HepG2 (cell line): ENCODE measurements around the gene BORCS5. TPM values are rescaled to one million over a fixed set of nuclear protein-coding genes. Genes with fewer than 3 reads are reported as not detected.

Experiments used
- MED1 ChIP-seq: sonication (generic); formaldehyde crosslinking; IDR thresholded peaks from 2 replicates; pipeline ENCODE4 v1.4.0; 2020; ENCODE audit warnings: missing genetic modification reagents
- SALL2 ChIP-seq: sonication (generic); formaldehyde crosslinking; IDR thresholded peaks from 2 replicates; pipeline ENCODE4 v1.8.1; 2023; ENCODE audit warnings: mild to moderate bottlenecking, missing genetic modification reagents, inconsistent platforms
- SOX6 ChIP-seq, 2 experiments: fragments of 450-650 bp in 1 of 2; sonication (generic) in 1 of 2; formaldehyde crosslinking in 1 of 2; IDR thresholded peaks; 2 replicates each; pipeline versions ENCODE4 v1.4.0 to v1.6.1; 2017 to 2020; ENCODE audit warnings: antibody characterized with exemption in 1 of 2, mild to moderate bottlenecking in 1 of 2, missing genetic modification reagents in 1 of 2
- THYN1 ChIP-seq: sonication (generic); formaldehyde crosslinking; IDR thresholded peaks from 2 replicates; pipeline ENCODE4 v1.8.1; 2023; ENCODE audit warnings: low read depth, mild to moderate bottlenecking, moderate library complexity, missing genetic modification reagents, borderline replicate concordance
- U2AF2 ChIP-seq: fragments of 200-400 bp; formaldehyde crosslinking; IDR thresholded peaks from 2 replicates; pipeline ENCODE4 v1.6.1; 2017; ENCODE audit warnings: low read depth, mild to moderate bottlenecking, low read length
- ZNF138 ChIP-seq: sonication (generic); formaldehyde crosslinking; IDR thresholded peaks from 2 replicates; pipeline ENCODE4 v1.5.0; 2020; ENCODE audit warnings: mild to moderate bottlenecking, low read depth, missing genetic modification reagents
- ZNF230 ChIP-seq: sonication (generic); formaldehyde crosslinking; IDR thresholded peaks from 2 replicates; pipeline ENCODE4 v1.4.0; 2020; ENCODE audit warnings: mild to moderate bottlenecking, missing genetic modification reagents
- ZNF235 ChIP-seq: sonication (generic); formaldehyde crosslinking; IDR thresholded peaks from 2 replicates; pipeline ENCODE4 v1.8.1; 2023; ENCODE audit warnings: mild to moderate bottlenecking, missing genetic modification reagents, borderline replicate concordance
- ZNF615 ChIP-seq: sonication (generic); formaldehyde crosslinking; IDR thresholded peaks from 2 replicates; pipeline ENCODE4 v1.5.0; 2020; ENCODE audit warnings: mild to moderate bottlenecking, missing genetic modification reagents, borderline replicate concordance
- ZNF772 ChIP-seq: sonication (generic); formaldehyde crosslinking; IDR thresholded peaks from 2 replicates; pipeline ENCODE4 v1.5.0; 2020; ENCODE audit warnings: mild to moderate bottlenecking, missing genetic modification reagents
- ZNF792 ChIP-seq: IDR thresholded peaks from 2 replicates; pipeline ENCODE4 v1.6.1; 2016
- ZSCAN22 ChIP-seq: sonication (generic); formaldehyde crosslinking; IDR thresholded peaks from 2 replicates; pipeline ENCODE4 v1.4.0; 2020; ENCODE audit warnings: mild to moderate bottlenecking, missing genetic modification reagents
- ZSCAN31 ChIP-seq: sonication (generic); formaldehyde crosslinking; IDR thresholded peaks from 2 replicates; pipeline ENCODE4 v1.5.0; 2020; ENCODE audit warnings: low read depth, mild to moderate bottlenecking, missing genetic modification reagents
- polyA plus RNA-seq, 8 experiments: library from polyadenylated mRNA; depleted of rRNA in 3 of 8; stranded (reverse) in 7 of 8; unstranded in 1 of 8; fragments of >200 nt; fragmentation: Illumina TruSeq in 4 of 8; extraction: Trizol in 4 of 8; gene quantifications; 2 replicates each; pipeline versions ENCODE4 v1.2.1 to v1.2.3, GENCODE V29; 2011 to 2016; ENCODE audit warnings: low read depth in 4 of 8, missing spikeins in 1 of 8, mixed read lengths in 1 of 8; ENCODE audit not compliant: insufficient read depth in 1 of 8
- total RNA-seq, 5 experiments: library from RNA; depleted of rRNA; stranded (reverse); fragments of >200 nt; fragmentation: Illumina TruSeq; extraction: Trizol; gene quantifications; 2 replicates each; pipeline ENCODE4 v1.2.3, GENCODE V29; 2016; ENCODE audit warnings: low read depth in 1 of 5
- TF ChIP-seq, protein P1 (sequence below): sonication (generic); formaldehyde crosslinking; IDR thresholded peaks from 2 replicates; pipeline ENCODE4 v1.5.0; 2020; ENCODE audit warnings: mild to moderate bottlenecking, missing genetic modification reagents
- TF ChIP-seq, protein P2 (sequence below): sonication (generic); formaldehyde crosslinking; IDR thresholded peaks from 2 replicates; pipeline ENCODE4 v1.4.0; 2020; ENCODE audit warnings: missing genetic modification reagents, low read depth, mild to moderate bottlenecking, borderline replicate concordance
- TF ChIP-seq, protein P3 (sequence below), 2 experiments: sonication (generic) in 1 of 2; formaldehyde crosslinking in 1 of 2; IDR thresholded peaks; 2 replicates each; pipeline versions ENCODE4 v1.5.1 to v1.6.1; 2011 to 2020; ENCODE audit warnings: borderline replicate concordance in 1 of 2, low read depth in 1 of 2, low read length in 1 of 2, mild to moderate bottlenecking in 1 of 2, missing genetic modification reagents in 1 of 2, moderate library complexity in 1 of 2
- TF ChIP-seq, protein P4 (sequence below): sonication (generic); formaldehyde crosslinking; IDR thresholded peaks from 2 replicates; pipeline ENCODE4 v1.4.0; 2020; ENCODE audit warnings: missing genetic modification reagents, borderline replicate concordance

The BORCS5 gene
- total and polyA plus RNA-seq, 2 of the 13 experiments (the other 11 are each of a cell fraction or from before 2014, with no cell fraction given): 3.9 to 4.7 TPM

DNA sequence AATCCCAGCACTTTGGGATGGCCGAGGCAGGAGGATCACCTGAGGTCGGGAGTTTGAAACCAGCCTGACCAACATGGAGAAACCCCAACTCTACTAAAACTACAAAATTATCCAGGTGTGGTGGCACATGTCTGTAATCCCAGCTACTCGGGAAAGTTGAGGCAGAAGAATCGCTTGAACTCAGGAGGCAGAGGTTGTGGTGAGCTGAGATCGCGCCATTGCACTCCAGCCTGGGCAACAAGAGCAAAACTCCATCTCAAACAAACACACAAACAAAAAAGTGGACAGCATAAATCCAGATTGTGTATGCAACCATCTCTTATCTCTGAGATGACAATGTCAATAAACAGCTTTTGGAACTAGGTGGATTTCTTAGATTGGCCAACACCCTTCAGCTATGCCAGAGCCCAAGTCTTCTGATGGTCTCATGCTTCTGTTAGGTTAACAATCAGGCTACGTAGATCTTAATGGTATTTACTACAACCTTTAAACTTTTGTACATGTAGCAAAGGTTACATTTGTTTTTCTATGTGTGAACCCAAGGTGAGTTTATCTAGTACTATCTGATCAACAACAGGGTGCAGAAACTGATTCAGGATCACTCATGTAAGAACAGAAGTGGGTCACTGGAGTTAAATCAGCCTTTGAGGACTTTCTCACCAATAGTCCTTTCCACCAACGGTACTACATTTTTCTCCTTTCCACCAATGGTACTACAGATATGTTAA lies 132.1 kb downstream of the BORCS5 start (continued):
- TF ChIP-seq SOX6 (IDR thresholded peaks at IDR 0.05) (no peak), SOX6 (CRISPR knock-in tag; IDR thresholded peaks at IDR 0.05) (peak; percentile 92), SALL2 (CRISPR knock-in tag) (no peak), ZNF235 (no peak), MED1 (CRISPR knock-in tag) (peak; percentile 89), ZNF772 (CRISPR knock-in tag) (no peak), THYN1 (CRISPR knock-in tag) (no peak), ZNF792 (CRISPR knock-in tag) (no peak), ZNF615 (CRISPR knock-in tag) (no peak), ZNF138 (CRISPR knock-in tag) (no peak), U2AF2 (no peak), ZSCAN22 (CRISPR knock-in tag) (no peak), ZNF230 (CRISPR knock-in tag) (no peak), ZSCAN31 (CRISPR knock-in tag) (0 out of 2 replicates have a peak, but pooled peaks have one; percentile 14)
- TF ChIP-seq, protein P1, sequence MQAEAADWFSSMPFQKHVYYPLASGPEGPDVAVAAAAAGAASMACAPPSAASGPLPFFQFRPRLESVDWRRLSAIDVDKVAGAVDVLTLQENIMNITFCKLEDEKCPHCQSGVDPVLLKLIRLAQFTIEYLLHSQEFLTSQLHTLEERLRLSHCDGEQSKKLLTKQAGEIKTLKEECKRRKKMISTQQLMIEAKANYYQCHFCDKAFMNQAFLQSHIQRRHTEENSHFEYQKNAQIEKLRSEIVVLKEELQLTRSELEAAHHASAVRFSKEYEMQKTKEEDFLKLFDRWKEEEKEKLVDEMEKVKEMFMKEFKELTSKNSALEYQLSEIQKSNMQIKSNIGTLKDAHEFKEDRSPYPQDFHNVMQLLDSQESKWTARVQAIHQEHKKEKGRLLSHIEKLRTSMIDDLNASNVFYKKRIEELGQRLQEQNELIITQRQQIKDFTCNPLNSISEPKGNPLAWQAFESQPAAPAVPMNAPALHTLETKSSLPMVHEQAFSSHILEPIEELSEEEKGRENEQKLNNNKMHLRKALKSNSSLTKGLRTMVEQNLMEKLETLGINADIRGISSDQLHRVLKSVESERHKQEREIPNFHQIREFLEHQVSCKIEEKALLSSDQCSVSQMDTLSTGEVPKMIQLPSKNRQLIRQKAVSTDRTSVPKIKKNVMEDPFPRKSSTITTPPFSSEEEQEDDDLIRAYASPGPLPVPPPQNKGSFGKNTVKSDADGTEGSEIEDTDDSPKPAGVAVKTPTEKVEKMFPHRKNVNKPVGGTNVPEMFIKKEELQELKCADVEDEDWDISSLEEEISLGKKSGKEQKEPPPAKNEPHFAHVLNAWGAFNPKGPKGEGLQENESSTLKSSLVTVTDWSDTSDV (CRISPR knock-in tag): no peak
- TF ChIP-seq, protein P2, sequence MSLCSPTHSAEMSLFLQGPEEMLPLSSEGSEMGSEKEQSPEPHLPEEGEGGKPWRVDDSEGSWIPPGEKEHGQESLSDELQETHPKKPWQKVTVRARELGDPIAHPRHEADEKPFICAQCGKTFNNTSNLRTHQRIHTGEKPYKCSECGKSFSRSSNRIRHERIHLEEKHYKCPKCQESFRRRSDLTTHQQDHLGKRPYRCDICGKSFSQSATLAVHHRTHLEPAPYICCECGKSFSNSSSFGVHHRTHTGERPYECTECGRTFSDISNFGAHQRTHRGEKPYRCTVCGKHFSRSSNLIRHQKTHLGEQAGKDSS (CRISPR knock-in tag): no peak
- TF ChIP-seq, protein P3, sequence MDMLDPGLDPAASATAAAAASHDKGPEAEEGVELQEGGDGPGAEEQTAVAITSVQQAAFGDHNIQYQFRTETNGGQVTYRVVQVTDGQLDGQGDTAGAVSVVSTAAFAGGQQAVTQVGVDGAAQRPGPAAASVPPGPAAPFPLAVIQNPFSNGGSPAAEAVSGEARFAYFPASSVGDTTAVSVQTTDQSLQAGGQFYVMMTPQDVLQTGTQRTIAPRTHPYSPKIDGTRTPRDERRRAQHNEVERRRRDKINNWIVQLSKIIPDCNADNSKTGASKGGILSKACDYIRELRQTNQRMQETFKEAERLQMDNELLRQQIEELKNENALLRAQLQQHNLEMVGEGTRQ (IDR thresholded peaks at IDR 0.05; ENCODE audit: low read depth, low read length): no peak
- TF ChIP-seq, protein P3 (CRISPR knock-in tag; IDR thresholded peaks at IDR 0.05; ENCODE audit: borderline replicate concordance): no peak
- TF ChIP-seq, protein P4, sequence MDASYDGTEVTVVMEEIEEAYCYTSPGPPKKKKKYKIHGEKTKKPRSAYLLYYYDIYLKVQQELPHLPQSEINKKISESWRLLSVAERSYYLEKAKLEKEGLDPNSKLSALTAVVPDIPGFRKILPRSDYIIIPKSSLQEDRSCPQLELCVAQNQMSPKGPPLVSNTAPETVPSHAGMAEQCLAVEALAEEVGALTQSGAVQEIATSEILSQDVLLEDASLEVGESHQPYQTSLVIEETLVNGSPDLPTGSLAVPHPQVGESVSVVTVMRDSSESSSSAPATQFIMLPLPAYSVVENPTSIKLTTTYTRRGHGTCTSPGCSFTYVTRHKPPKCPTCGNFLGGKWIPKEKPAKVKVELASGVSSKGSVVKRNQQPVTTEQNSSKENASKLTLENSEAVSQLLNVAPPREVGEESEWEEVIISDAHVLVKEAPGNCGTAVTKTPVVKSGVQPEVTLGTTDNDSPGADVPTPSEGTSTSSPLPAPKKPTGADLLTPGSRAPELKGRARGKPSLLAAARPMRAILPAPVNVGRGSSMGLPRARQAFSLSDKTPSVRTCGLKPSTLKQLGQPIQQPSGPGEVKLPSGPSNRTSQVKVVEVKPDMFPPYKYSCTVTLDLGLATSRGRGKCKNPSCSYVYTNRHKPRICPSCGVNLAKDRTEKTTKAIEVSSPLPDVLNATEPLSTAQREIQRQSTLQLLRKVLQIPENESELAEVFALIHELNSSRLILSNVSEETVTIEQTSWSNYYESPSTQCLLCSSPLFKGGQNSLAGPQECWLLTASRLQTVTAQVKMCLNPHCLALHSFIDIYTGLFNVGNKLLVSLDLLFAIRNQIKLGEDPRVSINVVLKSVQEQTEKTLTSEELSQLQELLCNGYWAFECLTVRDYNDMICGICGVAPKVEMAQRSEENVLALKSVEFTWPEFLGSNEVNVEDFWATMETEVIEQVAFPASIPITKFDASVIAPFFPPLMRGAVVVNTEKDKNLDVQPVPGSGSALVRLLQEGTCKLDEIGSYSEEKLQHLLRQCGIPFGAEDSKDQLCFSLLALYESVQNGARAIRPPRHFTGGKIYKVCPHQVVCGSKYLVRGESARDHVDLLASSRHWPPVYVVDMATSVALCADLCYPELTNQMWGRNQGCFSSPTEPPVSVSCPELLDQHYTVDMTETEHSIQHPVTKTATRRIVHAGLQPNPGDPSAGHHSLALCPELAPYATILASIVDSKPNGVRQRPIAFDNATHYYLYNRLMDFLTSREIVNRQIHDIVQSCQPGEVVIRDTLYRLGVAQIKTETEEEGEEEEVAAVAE (CRISPR knock-in tag): no peak
